ENCODE data around the gene NHS.

Gene NHS

GRCh38 chrX:17617806-17618205 is 242.8 kb downstream of the NHS start:
- in situ Hi-C loops (cut with MboI; ENCODE audit: low sequenced_read_pairs, unreplicated experiment) = no loop called here
- TF ChIP-seq CTCF (IDR thresholded peaks at IDR 0.05; ENCODE audit: borderline replicate concordance, control extremely low read depth, extremely low read depth, insufficient read depth, missing control alignments) = no peak
- DNase-seq (ENCODE audit: low spot score) = no peak

GRCh38 chrX:17621566-17622270 is 246.7 kb downstream of the NHS start:
- no peak for TF ChIP-seq CTCF (IDR thresholded peaks at IDR 0.05; ENCODE audit: borderline replicate concordance, control extremely low read depth, extremely low read depth, insufficient read depth, missing control alignments)
- no peak for DNase-seq (ENCODE audit: low spot score)
- in situ Hi-C loops (cut with MboI; ENCODE audit: low sequenced_read_pairs, unreplicated experiment) = no loop called here

- in situ Hi-C loops (cut with MboI; ENCODE audit: low sequenced_read_pairs, unreplicated experiment) = no loop called here
- no peak for TF ChIP-seq CTCF (IDR thresholded peaks at IDR 0.05; ENCODE audit: borderline replicate concordance, control extremely low read depth, extremely low read depth, insufficient read depth, missing control alignments)
- DNase-seq (ENCODE audit: low spot score) = no peak
Observed at GRCh38 chrX:17622331-17622730, 247.3 kb downstream of the NHS start.

GRCh38 chrX:17623750-17624149 is 248.8 kb downstream of the NHS start:
- no peak for TF ChIP-seq CTCF (IDR thresholded peaks at IDR 0.05; ENCODE audit: borderline replicate concordance, control extremely low read depth, extremely low read depth, insufficient read depth, missing control alignments)
- in situ Hi-C loops (cut with MboI; ENCODE audit: low sequenced_read_pairs, unreplicated experiment) = no loop called here
- DNase-seq (ENCODE audit: low spot score) = no peak

- no peak for TF ChIP-seq CTCF (IDR thresholded peaks at IDR 0.05; ENCODE audit: borderline replicate concordance, control extremely low read depth, extremely low read depth, insufficient read depth, missing control alignments)
- DNase-seq (ENCODE audit: low spot score) = no peak
Observed at GRCh38 chrX:17627026-17627425, 252.0 kb downstream of the NHS start.

GRCh38 chrX:17628976-17629375 is 254.0 kb downstream of the NHS start:
- in situ Hi-C loops (cut with MboI; ENCODE audit: low sequenced_read_pairs, unreplicated experiment) = no loop called here
- no peak for TF ChIP-seq CTCF (IDR thresholded peaks at IDR 0.05; ENCODE audit: borderline replicate concordance, control extremely low read depth, extremely low read depth, insufficient read depth, missing control alignments)
- DNase-seq (ENCODE audit: low spot score) = no peak

More at GRCh38 chrX:17627026-17627425, 252.0 kb downstream of the NHS start:
- in situ Hi-C loops (cut with MboI; ENCODE audit: low sequenced_read_pairs, unreplicated experiment) = no loop called here

All from GM13976 (cell line).